NCI-H2196 (cell line): ENCODE data around the gene NPR3.
"Not testable (repeated sequence)": the region's sequence is repeated elsewhere in the genome, so short reads cannot be mapped to it uniquely, and the experiment has no call there.

Experiments used
- DNase-seq: peaks from one replicate; lab custom pipeline; 2025; ENCODE audit not compliant: unreplicated experiment; lab: John Stamatoyannopoulos, UW

NPR3 gene

GRCh38 chr5:32760091-32760509 lies 49.0 kb downstream of the NPR3 start:
- DNase-seq = no peak

DNA sequence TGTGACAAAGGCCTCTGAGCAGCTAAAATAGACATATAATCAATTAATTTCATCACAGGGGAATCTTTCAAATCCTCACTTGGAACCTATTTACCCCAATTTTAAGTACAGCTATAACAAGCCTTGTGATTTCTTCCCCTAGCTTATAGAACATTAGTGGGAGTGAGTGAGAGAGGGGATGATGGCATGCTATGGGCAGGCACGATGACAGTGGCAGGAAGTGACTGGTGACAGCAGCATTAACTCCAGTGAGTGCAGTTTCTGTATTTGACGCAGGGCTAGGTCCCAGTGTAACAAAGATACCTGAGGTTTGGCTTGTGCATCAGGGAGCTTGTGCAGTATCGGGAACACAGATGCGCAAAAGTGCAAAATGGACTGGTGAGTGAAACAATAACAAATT lies 54.1 kb downstream of the NPR3 start:
- DNase-seq = no peak

DNA sequence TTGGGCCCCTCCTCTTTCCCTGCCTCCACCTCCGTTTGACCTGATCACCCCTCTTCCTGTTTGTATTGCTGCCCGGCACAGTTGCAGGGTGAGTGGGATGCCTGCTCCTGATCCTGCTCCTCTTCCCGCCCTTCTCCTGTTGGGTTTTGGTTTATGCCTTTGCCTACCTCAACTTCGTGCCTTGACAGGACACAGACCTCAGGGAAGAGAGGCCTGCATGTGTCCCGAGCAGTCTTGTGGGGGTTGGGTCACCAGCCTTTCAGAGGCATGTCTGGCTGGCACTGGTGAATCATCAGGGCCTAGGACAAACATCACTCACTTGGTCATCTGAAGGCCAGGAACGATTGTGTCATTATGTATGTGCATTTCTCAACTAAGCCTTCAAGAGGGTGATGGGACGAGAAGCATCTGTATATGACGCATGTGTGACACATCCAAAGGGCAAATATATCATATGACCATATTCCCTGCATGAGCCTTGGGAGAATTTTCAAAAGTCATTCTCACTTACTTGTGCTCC lies 56.9 kb downstream of the NPR3 start:
- DNase-seq = no peak

GRCh38 chr5:32769711-32770110 lies 58.6 kb downstream of the NPR3 start:
- DNase-seq = no peak

- no peak for DNase-seq
Measured at GRCh38 chr5:32770444-32770843, 59.3 kb downstream of the NPR3 start.

DNA sequence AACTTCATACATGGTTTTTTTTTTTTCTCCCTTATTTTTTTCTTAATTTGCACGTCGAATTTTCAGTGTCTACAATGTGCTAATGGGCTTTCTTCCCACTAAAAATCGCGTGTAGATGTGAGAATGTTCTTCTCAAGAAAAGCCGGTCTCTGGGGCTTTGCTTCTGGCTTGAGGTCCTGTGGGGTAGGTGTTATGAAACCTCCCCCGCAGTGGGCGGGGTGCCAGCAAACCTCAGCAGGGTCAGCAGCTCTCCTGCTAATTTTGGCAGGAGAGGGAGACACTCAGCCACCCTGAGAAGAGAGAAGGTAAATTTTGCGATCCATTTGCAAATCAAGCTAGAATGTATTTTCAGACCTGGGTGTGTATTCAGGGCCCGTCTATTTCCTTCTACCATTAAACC lies 59.9 kb downstream of the NPR3 start:
- no peak for DNase-seq

GRCh38 chr5:32773944-32774343 lies 62.8 kb downstream of the NPR3 start:
- DNase-seq = no peak

- no peak for DNase-seq
Measured at GRCh38 chr5:32776200-32776599, 65.1 kb downstream of the NPR3 start.

GRCh38 chr5:32777222-32777621 lies 66.1 kb downstream of the NPR3 start:
- no peak for DNase-seq

GRCh38 chr5:32777733-32778132 lies 66.6 kb downstream of the NPR3 start:
- no peak for DNase-seq

- no peak for DNase-seq
Measured at GRCh38 chr5:32778403-32778802, 67.3 kb downstream of the NPR3 start.

DNA sequence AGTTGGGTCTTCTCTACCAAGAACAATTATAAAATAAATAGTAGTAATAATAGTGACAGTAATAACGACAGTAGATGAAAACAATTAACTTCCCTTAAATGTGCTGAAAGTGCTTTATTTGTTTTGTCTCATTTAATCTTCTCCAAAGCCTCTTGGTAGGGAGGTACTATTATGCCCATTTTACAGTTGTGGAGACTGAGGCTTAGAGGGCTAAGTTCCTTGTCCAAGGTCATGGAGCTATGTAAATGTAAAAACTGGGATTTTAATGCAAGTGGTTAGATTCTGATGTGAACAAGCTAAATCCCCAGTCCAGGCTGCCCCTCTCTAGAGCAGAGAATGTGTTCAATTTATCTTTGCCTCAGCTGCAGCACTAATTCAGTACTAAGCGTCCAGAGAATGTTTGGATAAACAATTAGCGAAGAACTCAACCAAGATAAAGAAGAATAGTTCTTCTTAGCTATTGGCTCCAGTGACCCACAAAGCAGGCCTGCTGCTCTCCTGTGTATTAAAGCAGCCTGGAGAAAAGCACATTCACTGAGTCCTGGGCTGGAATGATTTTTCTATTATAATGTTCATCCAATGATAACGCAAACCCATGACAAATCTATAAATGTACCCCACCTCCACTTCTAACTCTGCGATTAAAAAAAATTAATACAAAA lies 68.8 kb downstream of the NPR3 start:
- DNase-seq = no peak

- no peak for DNase-seq
Measured at GRCh38 chr5:32780508-32780919, 69.4 kb downstream of the NPR3 start.

DNA sequence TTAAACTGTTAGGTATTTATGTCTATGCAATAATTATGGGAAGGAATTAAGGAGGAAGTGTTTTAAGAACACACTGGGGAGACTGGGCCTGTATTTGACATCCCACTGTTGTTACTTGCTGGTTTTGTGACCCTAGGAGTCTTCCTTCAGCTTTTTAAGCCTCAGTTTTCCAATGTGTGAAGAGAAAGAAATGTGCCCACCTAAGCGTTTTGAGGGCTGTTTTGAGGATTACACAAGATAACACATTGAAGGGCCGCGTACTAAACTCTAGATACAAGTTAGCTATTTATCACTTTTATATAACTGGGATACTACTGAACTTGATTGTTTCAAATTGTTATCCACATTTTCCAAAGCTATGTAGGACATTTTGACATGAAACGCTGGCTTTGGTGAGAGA lies 72.5 kb downstream of the NPR3 start:
- DNase-seq = no peak

- no peak for DNase-seq
Measured at GRCh38 chr5:32785611-32786254, 74.6 kb downstream of the NPR3 start.

GRCh38 chr5:32786311-32786710 lies 75.2 kb downstream of the NPR3 start:
- no peak for DNase-seq

- no peak for DNase-seq
Measured at GRCh38 chr5:32790411-32790951, 79.4 kb downstream of the NPR3 start.

GRCh38 chr5:32791536-32792243 lies 80.6 kb downstream of the NPR3 start:
- DNase-seq = no peak

DNA sequence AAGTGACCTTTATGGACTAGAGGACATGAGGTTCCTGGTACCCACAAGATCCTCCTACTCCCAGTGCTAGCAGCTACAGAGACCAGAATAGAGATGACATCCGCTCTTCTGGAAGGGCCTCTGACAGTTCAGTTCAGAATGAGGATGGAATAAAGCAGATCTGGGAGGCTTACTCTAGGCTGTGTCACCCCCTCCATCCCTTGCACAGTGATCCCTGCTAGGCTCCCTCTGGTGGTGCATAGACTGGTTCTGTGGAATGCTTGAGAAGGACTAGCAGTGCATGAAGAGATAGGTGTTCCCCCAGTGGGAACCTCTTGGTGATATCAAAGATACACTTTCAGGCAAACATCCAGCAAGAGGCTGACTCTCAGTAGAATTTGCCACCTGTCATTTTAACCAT lies 83.0 kb downstream of the NPR3 start:
- DNase-seq = no peak

- DNase-seq = no peak
Measured at GRCh38 chr5:32802764-32803163, 91.6 kb downstream of the NPR3 start.

DNA sequence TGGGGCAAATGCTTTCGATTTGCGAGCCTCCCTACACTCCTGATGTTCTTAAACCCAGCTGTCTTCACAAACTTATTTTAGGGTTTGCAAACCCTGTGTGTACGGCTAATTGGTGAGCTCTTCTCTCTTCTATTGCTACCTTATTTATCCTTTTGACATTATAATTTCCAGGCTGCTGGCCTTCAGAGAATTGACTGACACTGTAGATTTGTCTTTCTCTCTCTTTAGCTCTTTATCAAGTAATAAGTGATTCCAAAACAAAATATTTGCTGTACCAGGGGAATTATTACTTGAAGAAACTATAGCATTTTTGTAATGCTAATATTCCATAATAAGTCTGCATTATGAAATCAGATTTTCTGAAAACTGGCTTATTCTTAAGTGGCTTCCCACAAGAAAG lies 92.5 kb downstream of the NPR3 start:
- DNase-seq = no peak

- not testable (repeated sequence) for DNase-seq
Measured at GRCh38 chr5:32805462-32805861, 94.3 kb downstream of the NPR3 start.
